Measurements from ENCODE around the gene GPX3. TPM values are rescaled to one million over a fixed set of nuclear protein-coding genes. Genes with fewer than 3 reads are reported as not detected.

GPX3 gene
- total RNA-seq, 1 donor from 2014 or later: 22.8 TPM

- DNase-seq: peak; percentile 15
These were observed 14.3 kb downstream of the GPX3 start for GRCh38 chr5:151034422-151035379.

GRCh38 chr5:151036556-151036955 is 16.2 kb downstream of the GPX3 start:
- DNase-seq: no peak

- peak; percentile 70 for DNase-seq
These were observed 17.4 kb downstream of the GPX3 start for GRCh38 chr5:151037561-151038411.

GRCh38 chr5:151038412-151038745 is 18.0 kb downstream of the GPX3 start:
- DNase-seq: no peak

GRCh38 chr5:151038801-151039238 is 18.4 kb downstream of the GPX3 start:
- peak; percentile 68 for DNase-seq

GRCh38 chr5:151039665-151040064 is 19.3 kb downstream of the GPX3 start:
- no peak for DNase-seq

GRCh38 chr5:151040211-151040747 is 19.9 kb downstream of the GPX3 start:
- DNase-seq: no peak

GRCh38 chr5:151041577-151042268 is 21.3 kb downstream of the GPX3 start:
- no peak for DNase-seq

GRCh38 chr5:151042453-151043093 is 22.2 kb downstream of the GPX3 start:
- no peak for DNase-seq

GRCh38 chr5:151047814-151048425 is 27.5 kb downstream of the GPX3 start:
- peak; percentile 54 for DNase-seq

GRCh38 chr5:151048526-151048925 is 28.1 kb downstream of the GPX3 start:
- DNase-seq: peak; percentile 45

GRCh38 chr5:151051066-151051930 is 30.9 kb downstream of the GPX3 start:
- peak; percentile 92 for DNase-seq

GRCh38 chr5:151051931-151052608 is 31.7 kb downstream of the GPX3 start:
- no peak for DNase-seq

GRCh38 chr5:151052836-151053235 is 32.4 kb downstream of the GPX3 start:
- no peak for DNase-seq

GRCh38 chr5:151053796-151054462 is 33.5 kb downstream of the GPX3 start:
- no peak for DNase-seq

GRCh38 chr5:151054709-151055108 is 34.3 kb downstream of the GPX3 start:
- no peak for DNase-seq

- DNase-seq: no peak
These were observed 34.9 kb downstream of the GPX3 start for GRCh38 chr5:151055336-151055735.

- no peak for DNase-seq
These were observed 36.3 kb downstream of the GPX3 start for GRCh38 chr5:151056379-151057325.
